ENCODE results near the gene RNF43.

Gene RNF43

GRCh38 chr17:58417300-58418092 is at the start of gene RNF43:
RNF43 (minus strand) TSS chr17:58417534; CDS start chr17:58415577, 1,957 bp downstream.
- peak; percentile 92 for DNase-seq (ENCODE audit: low spot score)

GRCh38 chr17:58455491-58455890 is 38.2 kb upstream of the RNF43 start:
- no peak for DNase-seq (ENCODE audit: low spot score)

- DNase-seq (ENCODE audit: low spot score): no peak
These were observed 35.4 kb upstream of the RNF43 start for GRCh38 chr17:58452738-58453137.

GRCh38 chr17:58447039-58447975 is 30.0 kb upstream of the RNF43 start:
- peak; percentile 84 for DNase-seq (ENCODE audit: low spot score)

- no peak for DNase-seq (ENCODE audit: low spot score)
These were observed 28.8 kb upstream of the RNF43 start for GRCh38 chr17:58446086-58446485.

GRCh38 chr17:58436805-58437239 is 19.5 kb upstream of the RNF43 start:
- no peak for DNase-seq (ENCODE audit: low spot score)

GRCh38 chr17:58436245-58436644 is 18.9 kb upstream of the RNF43 start:
- no peak for DNase-seq (ENCODE audit: low spot score)

GRCh38 chr17:58432806-58433573 is 15.7 kb upstream of the RNF43 start:
- no peak for DNase-seq (ENCODE audit: low spot score)

- no peak for DNase-seq (ENCODE audit: low spot score)
These were observed 10.5 kb upstream of the RNF43 start for GRCh38 chr17:58427807-58428206.

GRCh38 chr17:58421711-58422110 is 4.4 kb upstream of the RNF43 start:
- DNase-seq (ENCODE audit: low spot score): no peak

GRCh38 chr17:58420827-58421226 is 3.5 kb upstream of the RNF43 start:
- DNase-seq (ENCODE audit: low spot score): no peak

- no peak for DNase-seq (ENCODE audit: low spot score)
These were observed 416 bp downstream of the RNF43 start for GRCh38 chr17:58416937-58417299.

- no peak for DNase-seq (ENCODE audit: low spot score)
These were observed 938 bp downstream of the RNF43 start for GRCh38 chr17:58416396-58416795.

GRCh38 chr17:58415371-58416055 is 1.8 kb downstream of the RNF43 start:
- DNase-seq (ENCODE audit: low spot score): peak; percentile 70

- DNase-seq (ENCODE audit: low spot score): no peak
These were observed 2.7 kb downstream of the RNF43 start for GRCh38 chr17:58414596-58414997.

GRCh38 chr17:58413684-58414083 is 3.6 kb downstream of the RNF43 start:
- DNase-seq (ENCODE audit: low spot score): no peak

- DNase-seq (ENCODE audit: low spot score): no peak
These were observed 4.3 kb downstream of the RNF43 start for GRCh38 chr17:58412961-58413586.

- DNase-seq (ENCODE audit: low spot score): no peak
These were observed 5.2 kb downstream of the RNF43 start for GRCh38 chr17:58412064-58412703.

- no peak for DNase-seq (ENCODE audit: low spot score)
These were observed 5.9 kb downstream of the RNF43 start for GRCh38 chr17:58411408-58411894.

GRCh38 chr17:58410714-58411407 is 6.5 kb downstream of the RNF43 start:
- no peak for DNase-seq (ENCODE audit: low spot score)
